WTC11 (cell line): ENCODE data around the gene TAF5L.

ENCODE experiments used
- CREB1 ChIP-seq: sonication (generic); formaldehyde crosslinking; IDR thresholded peaks from 2 replicates; pipeline ENCODE4 v1.8.0; 2023; ENCODE audit warnings: mild to moderate bottlenecking, missing genetic modification reagents
- CREM ChIP-seq: sonication (generic); formaldehyde crosslinking; IDR thresholded peaks from 2 replicates; pipeline ENCODE4 v1.8.1; 2022; ENCODE audit warnings: mild to moderate bottlenecking, missing genetic modification reagents, moderate library complexity
- GABPB1 ChIP-seq: sonication (generic); formaldehyde crosslinking; IDR thresholded peaks from 2 replicates; pipeline ENCODE4 v1.8.1; 2023; ENCODE audit warnings: mild to moderate bottlenecking, missing genetic modification reagents
- SP1 ChIP-seq: sonication (generic); formaldehyde crosslinking; conservative IDR thresholded peaks from 2 replicates; pipeline ENCODE4 v1.8.1; 2022; ENCODE audit warnings: missing genetic modification reagents
- TF ChIP-seq, protein P1 (sequence below): fragments of 200-600 bp; IDR thresholded peaks from 2 replicates; pipeline ENCODE4 v1.8.0; 2022; ENCODE audit warnings: antibody characterized with exemption
- TF ChIP-seq, protein P2 (sequence below): sonication (generic); formaldehyde crosslinking; IDR thresholded peaks from 2 replicates; pipeline ENCODE4 v1.8.0; 2022; ENCODE audit warnings: mild to moderate bottlenecking, missing genetic modification reagents
- TF ChIP-seq, protein P3 (sequence below): sonication (generic); formaldehyde crosslinking; IDR thresholded peaks from 2 replicates; pipeline ENCODE4 v1.8.1; 2023; ENCODE audit warnings: mild to moderate bottlenecking, missing genetic modification reagents
- TF ChIP-seq, protein P4 (sequence below): sonication (generic); formaldehyde crosslinking; IDR thresholded peaks from 2 replicates; pipeline ENCODE4 v1.8.0; 2023; ENCODE audit warnings: missing genetic modification reagents
- TF ChIP-seq, protein P5 (sequence below): sonication (generic); formaldehyde crosslinking; IDR thresholded peaks from 2 replicates; pipeline ENCODE4 v1.8.1; 2023; ENCODE audit warnings: mild to moderate bottlenecking, missing genetic modification reagents, borderline replicate concordance

DNA sequence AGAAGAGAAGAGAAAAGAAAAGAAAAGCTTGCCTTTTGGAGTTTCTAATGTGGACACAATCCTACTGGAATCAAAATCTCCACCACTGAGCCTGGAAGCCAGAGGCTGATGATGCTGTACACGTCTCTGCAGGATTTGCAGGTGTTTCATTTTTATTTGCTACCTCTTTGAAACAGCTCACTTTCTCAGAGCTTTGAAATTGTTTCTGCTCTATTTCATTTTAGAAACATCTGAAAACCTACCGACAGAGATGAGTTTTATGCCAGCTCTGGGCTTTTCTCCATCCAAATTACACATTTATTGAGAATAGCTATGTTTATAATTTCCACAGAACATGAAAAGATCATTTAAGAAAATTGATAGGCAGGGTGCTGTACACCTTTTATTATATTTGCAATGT lies 46.3 kb upstream of the TAF5L start:
- no peak for TF ChIP-seq CREB1 (CRISPR knock-in tag)
- TF ChIP-seq, protein P1, sequence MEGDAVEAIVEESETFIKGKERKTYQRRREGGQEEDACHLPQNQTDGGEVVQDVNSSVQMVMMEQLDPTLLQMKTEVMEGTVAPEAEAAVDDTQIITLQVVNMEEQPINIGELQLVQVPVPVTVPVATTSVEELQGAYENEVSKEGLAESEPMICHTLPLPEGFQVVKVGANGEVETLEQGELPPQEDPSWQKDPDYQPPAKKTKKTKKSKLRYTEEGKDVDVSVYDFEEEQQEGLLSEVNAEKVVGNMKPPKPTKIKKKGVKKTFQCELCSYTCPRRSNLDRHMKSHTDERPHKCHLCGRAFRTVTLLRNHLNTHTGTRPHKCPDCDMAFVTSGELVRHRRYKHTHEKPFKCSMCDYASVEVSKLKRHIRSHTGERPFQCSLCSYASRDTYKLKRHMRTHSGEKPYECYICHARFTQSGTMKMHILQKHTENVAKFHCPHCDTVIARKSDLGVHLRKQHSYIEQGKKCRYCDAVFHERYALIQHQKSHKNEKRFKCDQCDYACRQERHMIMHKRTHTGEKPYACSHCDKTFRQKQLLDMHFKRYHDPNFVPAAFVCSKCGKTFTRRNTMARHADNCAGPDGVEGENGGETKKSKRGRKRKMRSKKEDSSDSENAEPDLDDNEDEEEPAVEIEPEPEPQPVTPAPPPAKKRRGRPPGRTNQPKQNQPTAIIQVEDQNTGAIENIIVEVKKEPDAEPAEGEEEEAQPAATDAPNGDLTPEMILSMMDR: no peak
- TF ChIP-seq, protein P2, sequence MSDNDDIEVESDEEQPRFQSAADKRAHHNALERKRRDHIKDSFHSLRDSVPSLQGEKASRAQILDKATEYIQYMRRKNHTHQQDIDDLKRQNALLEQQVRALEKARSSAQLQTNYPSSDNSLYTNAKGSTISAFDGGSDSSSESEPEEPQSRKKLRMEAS (CRISPR knock-in tag): no peak
- no peak for TF ChIP-seq SP1 (CRISPR knock-in tag)
- no peak for TF ChIP-seq CREM (CRISPR knock-in tag)
- TF ChIP-seq, protein P3, sequence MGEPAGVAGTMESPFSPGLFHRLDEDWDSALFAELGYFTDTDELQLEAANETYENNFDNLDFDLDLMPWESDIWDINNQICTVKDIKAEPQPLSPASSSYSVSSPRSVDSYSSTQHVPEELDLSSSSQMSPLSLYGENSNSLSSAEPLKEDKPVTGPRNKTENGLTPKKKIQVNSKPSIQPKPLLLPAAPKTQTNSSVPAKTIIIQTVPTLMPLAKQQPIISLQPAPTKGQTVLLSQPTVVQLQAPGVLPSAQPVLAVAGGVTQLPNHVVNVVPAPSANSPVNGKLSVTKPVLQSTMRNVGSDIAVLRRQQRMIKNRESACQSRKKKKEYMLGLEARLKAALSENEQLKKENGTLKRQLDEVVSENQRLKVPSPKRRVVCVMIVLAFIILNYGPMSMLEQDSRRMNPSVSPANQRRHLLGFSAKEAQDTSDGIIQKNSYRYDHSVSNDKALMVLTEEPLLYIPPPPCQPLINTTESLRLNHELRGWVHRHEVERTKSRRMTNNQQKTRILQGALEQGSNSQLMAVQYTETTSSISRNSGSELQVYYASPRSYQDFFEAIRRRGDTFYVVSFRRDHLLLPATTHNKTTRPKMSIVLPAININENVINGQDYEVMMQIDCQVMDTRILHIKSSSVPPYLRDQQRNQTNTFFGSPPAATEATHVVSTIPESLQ: no peak
- TF ChIP-seq, protein P4, sequence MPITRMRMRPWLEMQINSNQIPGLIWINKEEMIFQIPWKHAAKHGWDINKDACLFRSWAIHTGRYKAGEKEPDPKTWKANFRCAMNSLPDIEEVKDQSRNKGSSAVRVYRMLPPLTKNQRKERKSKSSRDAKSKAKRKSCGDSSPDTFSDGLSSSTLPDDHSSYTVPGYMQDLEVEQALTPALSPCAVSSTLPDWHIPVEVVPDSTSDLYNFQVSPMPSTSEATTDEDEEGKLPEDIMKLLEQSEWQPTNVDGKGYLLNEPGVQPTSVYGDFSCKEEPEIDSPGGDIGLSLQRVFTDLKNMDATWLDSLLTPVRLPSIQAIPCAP: no peak
- TF ChIP-seq, protein P5, sequence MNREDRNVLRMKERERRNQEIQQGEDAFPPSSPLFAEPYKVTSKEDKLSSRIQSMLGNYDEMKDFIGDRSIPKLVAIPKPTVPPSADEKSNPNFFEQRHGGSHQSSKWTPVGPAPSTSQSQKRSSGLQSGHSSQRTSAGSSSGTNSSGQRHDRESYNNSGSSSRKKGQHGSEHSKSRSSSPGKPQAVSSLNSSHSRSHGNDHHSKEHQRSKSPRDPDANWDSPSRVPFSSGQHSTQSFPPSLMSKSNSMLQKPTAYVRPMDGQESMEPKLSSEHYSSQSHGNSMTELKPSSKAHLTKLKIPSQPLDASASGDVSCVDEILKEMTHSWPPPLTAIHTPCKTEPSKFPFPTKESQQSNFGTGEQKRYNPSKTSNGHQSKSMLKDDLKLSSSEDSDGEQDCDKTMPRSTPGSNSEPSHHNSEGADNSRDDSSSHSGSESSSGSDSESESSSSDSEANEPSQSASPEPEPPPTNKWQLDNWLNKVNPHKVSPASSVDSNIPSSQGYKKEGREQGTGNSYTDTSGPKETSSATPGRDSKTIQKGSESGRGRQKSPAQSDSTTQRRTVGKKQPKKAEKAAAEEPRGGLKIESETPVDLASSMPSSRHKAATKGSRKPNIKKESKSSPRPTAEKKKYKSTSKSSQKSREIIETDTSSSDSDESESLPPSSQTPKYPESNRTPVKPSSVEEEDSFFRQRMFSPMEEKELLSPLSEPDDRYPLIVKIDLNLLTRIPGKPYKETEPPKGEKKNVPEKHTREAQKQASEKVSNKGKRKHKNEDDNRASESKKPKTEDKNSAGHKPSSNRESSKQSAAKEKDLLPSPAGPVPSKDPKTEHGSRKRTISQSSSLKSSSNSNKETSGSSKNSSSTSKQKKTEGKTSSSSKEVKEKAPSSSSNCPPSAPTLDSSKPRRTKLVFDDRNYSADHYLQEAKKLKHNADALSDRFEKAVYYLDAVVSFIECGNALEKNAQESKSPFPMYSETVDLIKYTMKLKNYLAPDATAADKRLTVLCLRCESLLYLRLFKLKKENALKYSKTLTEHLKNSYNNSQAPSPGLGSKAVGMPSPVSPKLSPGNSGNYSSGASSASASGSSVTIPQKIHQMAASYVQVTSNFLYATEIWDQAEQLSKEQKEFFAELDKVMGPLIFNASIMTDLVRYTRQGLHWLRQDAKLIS (CRISPR knock-in tag): no peak
- no peak for TF ChIP-seq GABPB1
